Stimulated activated CD4-positive, alpha-beta T cell treated with anti-CD3 and anti-CD28 coated beads, Interleukin-1b, Interleukin-23, amount 100 ng/mL, for 4 hours (primary cell): ENCODE results near the gene BET1.

Source experiments
- DNase-seq, 2 donors: peaks; one replicate each; pipeline ENCODE4 v3.0.0-alpha.2; 2020; ENCODE audit warnings: low read depth in 2 of 2

Gene BET1

GRCh38 chr7:94012746-94013145 lies 8.6 kb upstream of the BET1 start:
- DNase-seq, result no peak

GRCh38 chr7:94011714-94012353 lies 7.7 kb upstream of the BET1 start:
- no peak for DNase-seq

GRCh38 chr7:94008537-94008936 lies 4.4 kb upstream of the BET1 start:
- DNase-seq, result no peak

- DNase-seq, result no peak
These were observed 1.6 kb upstream of the BET1 start for GRCh38 chr7:94005753-94006152.

GRCh38 chr7:94003446-94004023 lies 620 bp downstream of the BET1 start:
- DNase-seq, result no peak

GRCh38 chr7:94001396-94001795 lies 2.8 kb downstream of the BET1 start:
- DNase-seq, result no peak

- DNase-seq, result no peak
These were observed 6.3 kb downstream of the BET1 start for GRCh38 chr7:93997868-93998267.

- DNase-seq, result no peak
These were observed 11.6 kb downstream of the BET1 start for GRCh38 chr7:93992421-93993110.

GRCh38 chr7:93987297-93987696 lies 16.9 kb downstream of the BET1 start:
- no peak for DNase-seq

- no peak for DNase-seq
These were observed 19.1 kb downstream of the BET1 start for GRCh38 chr7:93985101-93985500.

GRCh38 chr7:93984024-93984423 lies 20.1 kb downstream of the BET1 start:
- DNase-seq, result no peak

DNA sequence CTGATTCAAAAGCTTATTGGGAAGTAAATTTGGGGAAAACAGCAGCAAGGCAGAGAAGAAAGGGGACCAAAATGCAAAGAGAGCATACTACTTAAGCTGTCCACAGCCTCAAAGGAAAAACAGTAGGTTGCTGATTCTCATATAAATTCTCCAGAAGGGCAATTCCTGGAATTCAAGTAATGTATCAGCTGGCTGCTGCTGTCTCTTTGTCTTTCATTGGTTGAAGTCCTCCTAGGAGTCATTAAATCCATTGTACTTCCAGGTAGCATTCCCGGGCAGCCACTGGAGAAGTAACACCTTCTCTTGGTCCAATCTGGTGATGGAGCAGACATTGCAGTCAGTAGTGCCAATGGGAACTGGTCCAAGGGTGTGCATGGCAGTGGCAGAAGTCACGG lies 22.7 kb downstream of the BET1 start:
- no peak for DNase-seq

DNA sequence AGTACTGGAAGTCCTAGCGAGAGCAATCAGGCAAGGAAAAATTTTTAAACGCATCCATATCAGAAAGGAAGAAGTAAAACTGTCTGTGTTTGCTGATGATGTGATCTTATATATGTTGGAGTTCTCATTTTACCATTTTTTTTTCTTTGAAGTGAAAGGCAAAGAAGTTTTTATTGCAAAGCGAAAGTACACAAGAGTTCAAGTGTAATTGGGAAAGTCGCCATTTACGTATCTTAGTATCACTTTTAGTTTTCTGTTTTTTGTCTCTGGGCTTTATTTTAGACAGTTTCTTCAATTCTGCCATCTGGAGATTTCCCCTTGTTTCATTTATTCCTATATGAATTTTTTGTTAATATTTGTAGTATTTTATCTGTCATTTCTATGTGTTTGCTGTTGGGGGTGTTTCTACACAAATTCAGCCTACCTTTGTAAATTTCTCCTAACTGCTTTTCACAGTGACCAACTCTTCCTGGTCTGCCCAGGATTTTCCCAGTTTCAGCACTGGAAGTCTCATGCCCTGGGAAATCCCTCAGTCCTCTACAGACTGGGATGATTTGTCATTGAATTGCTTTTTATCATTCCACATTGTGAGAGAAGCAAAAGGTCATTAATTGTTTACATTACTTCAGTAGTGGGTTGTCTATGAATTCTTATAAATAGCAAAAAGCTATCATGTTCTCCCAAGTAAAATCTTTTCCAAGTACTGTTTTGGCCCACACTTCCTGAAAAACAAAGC lies 23.2 kb downstream of the BET1 start:
- no peak for DNase-seq

DNA sequence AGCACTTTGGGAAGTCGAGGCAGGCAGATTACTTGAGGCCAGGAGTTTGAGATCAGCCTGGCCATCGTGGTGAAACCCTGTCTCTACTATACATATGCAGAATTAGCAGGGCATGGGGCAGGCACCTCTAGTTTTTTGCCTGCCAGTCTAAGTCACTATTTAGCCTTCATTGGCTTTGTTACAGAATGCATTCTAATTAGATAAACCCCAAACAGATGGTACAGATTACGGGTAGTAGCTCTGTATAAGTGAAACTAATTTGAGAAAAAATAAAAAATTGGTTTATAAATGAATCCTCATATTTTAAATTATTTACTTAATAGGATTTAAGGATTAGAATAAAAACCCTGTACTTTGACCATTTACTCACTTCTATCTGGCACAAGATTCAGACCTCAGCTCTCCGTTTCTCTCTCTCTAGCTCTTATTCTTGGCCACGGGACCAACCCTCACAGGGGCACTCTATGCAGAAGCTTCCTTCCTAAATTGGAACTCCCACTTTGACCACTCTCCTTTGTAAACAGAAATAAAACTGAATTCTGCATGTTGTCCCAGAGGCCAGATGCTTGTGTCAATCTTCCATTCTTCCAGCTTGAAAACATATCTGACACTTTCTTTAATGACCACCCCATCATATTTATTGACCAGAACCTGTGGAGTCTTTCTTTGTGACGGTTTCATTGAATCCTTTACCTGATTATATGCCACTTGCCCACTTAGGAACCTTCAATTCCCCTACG lies 26.8 kb downstream of the BET1 start:
- DNase-seq, result no peak

GRCh38 chr7:93973134-93973533 lies 31.0 kb downstream of the BET1 start:
- DNase-seq, result no peak

GRCh38 chr7:93972029-93972725 lies 32.0 kb downstream of the BET1 start:
- DNase-seq, result no peak

DNA sequence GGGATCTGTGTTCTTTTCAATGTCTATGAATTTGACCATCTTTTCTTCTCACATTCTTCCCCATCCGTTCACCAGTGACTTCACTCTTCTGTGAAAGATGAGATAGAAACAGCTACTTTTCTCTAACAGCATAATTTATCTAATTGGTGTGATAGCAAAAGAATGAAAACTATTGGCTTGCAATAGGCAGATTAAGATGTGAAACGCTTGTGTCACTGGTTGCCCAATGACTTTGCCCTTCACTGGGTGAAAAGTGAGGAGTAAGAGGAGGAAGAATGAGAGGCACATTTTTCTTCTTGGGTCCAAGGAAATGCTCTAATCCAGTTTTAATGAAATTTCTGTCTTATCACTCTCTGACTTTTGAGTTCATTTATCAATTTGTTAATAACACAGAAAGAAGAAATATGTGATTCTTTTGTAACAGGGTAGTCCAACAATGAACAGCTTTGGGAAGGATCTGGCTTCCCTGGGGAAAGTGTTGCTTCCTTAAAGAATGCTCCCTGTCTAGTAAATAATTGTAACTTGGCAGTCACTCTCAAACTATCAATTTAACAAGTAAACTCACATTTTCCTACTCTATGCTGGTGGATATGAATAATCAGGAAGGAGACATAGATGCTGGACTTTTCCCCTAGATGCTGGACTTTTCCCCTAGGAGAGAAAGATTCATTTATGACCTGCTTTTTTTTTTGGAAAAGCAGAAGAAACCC lies 35.1 kb downstream of the BET1 start:
- DNase-seq, result no peak

- DNase-seq, result no peak
These were observed 39.3 kb downstream of the BET1 start for GRCh38 chr7:93964813-93965212.

DNA sequence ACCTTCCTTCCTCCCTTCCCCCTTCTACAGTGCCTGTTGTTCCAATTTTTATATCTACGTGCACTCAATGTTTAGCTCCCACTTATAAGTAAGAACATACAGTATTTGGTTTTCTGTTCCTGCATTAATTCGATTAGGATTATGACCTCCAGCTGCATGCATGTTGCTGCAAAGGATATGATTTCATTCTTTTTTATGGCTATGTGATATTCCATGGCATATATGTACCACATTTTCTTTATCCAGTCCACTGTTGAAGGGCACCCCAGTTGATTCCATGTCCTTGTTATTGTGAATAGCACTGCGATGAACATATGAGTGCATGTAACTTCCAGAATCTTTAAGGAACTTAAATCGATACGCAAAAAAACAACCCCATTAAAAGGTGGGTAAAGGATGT lies 39.9 kb downstream of the BET1 start:
- DNase-seq, result no peak

DNA sequence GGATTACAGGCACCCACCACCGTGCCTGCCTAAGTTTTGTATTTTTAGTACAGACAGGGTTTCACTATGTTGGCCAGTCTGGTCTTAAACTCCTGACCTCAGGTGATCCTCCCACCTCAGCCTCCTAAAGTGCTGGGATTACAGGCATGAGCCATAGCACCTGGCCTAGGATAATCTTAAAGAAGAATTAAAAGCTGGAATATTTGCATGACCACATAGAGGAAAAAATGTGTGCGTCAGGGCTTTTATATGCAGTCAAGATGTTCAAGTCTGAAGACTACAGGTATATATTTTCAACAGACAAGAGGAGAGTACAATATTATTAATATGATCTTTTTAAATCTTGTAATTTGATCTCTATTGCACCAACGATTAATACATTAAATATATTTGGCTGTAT lies 43.2 kb downstream of the BET1 start:
- DNase-seq, result no peak

DNA sequence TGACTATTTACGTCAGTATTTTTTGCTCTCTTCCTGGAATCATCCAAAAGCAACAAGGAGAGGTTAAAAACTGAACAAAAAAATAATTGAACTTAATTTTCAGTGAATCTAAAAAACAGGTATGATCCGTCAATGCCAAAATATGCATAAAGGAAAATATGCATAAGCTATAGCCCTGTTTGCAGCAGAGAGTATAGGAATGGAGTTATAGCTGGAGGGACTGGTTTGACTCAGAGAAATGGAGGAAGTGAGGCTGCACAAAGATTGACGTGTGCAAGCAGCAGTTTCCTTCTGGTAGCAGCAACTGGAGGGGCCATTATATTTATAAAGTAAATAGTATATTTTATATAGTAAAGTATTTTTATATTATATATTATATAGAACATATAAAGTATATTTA lies 45.5 kb downstream of the BET1 start:
- DNase-seq, result no peak
